HG03139 (cell line): ENCODE measurements around the gene PLP2.
"Not testable (repeated sequence)": the region's sequence is repeated elsewhere in the genome, so short reads cannot be mapped to it uniquely, and the experiment has no call there.

Experiments used
- ATAC-seq: cut with Tn5 transposase; IDR thresholded peaks from one replicate; pipeline ENCODE4 v1.9.1; 2021; ENCODE audit not compliant: unreplicated experiment

The PLP2 gene

DNA sequence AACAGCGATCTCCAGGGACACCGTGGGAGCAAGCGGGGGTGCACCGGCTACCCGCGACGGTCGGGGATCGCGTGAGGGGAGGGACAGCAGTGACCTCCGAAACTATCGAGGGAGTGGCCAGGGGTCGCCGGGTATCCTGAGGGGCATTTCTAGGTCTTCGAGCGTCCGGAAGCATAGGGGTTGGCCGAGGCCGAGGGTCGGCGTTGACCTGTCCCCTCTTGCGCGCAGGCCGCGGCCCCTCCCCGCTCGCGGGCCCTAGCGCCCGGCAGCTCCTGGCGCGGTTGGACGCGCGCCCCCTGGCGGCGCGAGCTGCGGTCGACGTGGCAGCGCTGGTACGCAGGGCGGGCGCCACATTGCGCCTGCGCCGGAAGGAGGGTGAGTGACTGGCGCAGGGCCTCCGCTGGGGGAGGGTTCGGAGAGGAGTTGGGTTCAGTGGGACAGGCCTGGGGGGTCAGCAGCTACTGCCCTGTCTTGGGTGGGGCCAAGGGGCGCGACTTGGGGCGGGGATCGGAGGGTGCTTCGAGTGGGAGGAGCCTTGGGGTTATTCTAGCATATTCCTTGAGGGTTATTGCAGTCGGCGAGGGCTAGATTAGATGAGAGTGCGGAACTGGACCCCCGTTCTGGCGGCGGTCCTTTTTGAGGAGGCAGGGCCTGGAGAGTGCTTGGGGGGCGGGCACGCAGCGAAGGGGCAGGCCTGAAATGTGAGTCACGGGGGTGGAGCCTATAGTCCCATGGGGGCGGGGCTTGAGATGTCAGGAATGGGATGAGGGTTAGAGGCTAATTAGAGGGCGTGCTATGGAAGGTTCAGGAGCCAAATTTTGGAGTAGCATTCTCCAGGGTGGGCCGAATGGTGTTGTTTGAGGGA lies 7.9 kb upstream of the PLP2 start:
- ATAC-seq, result peak; percentile 41

DNA sequence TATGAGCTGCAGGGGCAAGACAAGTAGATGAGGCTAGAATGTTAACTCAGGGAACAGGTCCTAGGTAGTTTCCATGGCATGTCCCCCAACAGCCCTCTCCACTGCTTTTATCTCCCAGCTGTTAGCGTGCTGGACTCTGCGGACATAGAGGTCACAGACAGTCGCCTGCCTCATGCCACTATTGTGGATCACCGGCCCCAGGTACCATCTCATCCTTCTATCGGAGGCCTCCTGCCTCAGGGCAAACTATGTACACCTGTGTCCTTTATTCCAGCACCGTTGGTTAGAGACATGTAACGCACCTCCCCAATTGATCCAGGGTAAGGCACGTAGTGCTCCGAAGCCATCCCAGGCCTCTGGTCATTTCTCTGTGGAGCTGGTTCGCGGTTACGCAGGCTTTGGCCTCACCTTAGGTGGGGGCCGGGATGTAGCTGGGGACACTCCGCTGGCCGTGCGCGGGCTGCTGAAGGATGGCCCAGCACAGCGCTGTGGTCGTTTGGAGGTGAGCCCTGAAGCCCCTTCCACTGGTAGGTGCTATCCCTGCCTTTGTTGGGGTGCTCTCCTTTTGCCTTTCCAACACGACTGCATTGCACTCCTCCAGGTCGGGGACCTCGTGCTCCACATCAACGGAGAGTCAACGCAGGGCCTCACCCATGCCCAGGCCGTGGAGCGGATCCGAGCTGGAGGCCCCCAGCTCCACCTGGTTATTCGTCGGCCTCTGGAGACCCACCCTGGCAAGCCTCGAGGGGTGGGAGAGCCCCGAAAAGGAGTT lies 6.9 kb upstream of the PLP2 start:
- no peak for ATAC-seq

DNA sequence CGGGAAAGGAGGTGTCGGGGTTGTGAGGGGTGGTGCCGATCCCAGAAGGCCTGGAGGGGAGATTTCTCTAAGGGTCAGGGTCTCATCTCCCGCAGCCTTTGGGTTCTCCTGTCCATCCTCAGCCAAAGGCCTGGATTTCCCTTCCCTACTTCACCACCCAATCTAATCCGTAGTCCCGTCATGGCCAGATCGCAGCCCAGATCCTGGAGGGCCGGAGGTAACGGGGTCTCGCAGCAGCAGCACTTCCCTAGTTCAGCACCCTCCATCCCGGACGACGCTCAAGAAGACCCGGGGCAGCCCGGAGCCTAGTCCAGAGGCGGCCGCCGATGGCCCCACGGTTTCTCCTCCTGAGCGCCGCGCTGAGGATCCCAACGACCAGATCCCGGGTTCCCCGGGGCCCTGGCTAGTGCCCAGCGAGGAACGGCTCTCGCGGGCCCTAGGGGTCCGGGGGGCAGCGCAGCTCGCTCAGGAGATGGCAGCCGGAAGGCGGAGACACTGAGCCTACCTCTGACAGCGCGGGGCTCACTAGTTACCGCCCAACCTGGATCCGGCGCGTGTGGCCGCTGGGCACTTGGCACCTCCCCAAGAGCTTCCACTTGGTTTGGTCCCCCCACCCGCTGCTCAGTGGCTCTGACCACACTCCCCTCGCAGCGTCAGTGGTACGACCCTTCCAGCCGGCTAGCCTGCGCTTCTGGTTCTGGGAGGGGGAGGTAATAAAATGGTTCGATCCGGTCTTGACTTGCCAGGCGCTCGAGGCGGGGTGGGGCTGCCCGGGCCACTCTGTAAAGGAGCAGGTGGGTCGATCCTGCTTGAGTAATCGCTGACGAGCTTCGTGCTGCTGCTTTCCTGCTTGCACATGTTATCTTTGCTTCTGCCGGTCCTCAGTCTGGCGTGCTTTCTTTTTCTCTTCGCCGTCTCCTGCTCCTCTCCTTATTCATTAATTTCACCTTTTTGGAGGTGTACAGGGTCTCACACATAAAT lies 5.5 kb upstream of the PLP2 start:
- ATAC-seq, result no peak

DNA sequence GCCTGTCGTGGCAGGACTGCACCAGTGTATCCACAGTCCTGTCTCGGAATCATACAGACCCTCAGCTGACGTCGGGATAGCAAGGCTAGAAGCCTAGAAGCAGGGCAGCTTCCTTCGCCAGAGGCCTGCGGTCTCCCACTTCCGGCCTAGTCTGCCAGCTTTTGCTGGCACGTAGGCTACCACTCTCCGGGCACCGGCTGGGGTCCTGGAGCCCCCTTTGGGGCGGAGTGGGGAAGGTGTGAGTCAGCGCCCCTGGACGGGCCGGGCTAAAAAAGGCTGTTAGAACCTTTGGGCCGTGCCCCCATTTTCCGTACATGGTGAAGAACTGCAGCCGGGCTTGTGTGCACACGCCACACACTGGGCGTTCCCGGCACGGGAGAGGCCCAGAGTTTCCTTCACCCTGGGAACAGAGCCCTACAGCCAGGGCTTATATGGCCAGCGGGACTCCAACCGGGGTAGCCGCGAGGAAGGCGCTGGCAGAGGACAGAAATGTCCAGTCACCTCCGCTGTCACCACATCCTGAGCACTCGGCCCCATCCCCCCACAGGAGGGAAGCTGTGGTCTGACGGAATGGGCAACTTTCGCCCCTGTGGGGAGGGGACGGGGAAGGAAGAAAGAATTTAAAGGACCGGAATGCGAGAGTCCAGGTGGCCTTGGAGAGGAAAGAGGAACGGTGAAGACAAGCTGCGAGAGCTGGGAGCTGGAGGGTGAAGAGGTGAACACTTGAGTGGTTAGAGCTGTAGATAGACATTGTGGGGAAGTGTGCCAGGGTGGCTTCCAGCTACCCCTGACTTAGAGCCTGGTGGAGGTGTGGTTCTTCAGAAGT lies 4.6 kb upstream of the PLP2 start:
- no peak for ATAC-seq

DNA sequence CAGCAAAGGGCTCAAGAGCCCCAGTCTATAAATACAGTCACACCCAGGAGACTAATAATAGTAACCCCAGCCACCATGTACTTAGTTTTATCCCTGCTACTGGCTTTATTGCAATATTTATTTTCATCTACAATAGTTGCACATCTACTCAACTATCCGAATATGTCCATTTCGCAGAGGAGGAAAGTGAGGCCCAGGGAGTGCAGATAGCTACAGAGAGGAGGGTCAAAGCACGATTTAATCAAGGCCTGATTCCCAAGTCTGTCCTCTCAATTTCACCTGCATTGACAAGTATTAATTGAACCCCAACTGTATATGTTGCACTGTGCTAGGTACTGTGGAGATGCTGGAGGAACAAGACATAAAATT lies 4.0 kb upstream of the PLP2 start:
- no peak for ATAC-seq

DNA sequence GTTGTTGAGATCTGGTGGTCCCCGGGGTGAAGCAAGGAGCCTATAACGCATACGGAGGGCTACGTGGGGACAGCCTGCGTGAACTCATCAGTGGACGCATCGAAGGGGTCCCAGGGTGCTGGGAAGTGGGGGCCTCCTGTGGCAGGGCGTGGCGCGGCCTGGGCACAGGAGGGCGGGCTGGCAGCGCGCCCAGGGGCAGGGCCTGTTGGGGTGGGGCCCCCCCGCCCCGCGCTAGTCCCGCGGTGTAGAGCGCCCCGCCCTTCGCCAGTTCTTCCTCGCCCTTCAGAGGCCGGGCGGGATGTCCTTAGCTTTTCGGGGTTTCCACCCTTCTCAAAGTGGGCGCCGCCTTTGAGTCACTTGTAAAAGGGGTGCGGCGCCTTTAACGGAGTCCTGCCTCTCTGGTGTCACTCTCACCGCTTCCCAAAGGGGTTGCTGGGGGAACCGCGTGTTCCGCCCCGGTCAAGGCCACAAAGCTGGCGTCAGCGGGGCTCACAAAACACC lies 632 bp downstream of the PLP2 start:
- ATAC-seq, result peak; percentile 64

DNA sequence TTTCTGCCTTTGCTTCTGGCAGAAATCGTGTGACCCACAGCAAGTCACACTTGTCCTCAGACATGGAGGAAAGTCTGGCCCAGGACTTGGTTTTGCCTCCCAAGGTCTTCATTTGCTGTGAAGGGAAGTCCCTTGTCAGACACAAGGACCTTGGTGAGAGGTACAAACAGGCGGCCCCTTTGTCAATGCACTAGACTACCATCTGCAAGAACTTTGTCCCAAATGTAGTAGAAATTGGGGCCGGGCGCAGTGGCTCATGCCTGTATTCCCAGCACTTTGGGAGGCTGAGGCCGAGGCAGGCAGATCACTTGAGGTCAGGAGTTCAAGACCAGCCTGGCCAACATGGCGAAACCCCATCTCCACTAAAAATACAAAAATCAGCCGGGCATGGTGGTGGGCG lies 1.8 kb downstream of the PLP2 start:
- not testable (repeated sequence) for ATAC-seq

DNA sequence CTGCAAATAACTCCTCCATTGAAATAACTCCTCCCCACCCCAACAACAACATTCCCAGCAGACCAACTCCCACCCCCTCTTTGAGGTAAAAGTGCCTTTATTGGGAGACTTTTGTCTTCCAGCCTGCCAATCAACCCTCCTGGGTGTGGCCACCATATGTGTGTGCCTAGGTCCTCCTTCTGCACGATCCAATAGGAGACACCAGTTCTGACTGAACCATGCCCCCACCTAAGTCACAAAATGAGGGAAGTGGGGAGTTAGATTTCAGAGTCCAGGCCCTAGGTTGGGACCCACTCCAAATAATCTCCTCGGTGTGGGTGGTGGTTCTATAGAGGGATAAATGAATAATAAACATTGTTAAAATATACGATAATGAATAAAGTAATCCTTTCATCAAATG lies 3.0 kb downstream of the PLP2 start:
- no peak for ATAC-seq

DNA sequence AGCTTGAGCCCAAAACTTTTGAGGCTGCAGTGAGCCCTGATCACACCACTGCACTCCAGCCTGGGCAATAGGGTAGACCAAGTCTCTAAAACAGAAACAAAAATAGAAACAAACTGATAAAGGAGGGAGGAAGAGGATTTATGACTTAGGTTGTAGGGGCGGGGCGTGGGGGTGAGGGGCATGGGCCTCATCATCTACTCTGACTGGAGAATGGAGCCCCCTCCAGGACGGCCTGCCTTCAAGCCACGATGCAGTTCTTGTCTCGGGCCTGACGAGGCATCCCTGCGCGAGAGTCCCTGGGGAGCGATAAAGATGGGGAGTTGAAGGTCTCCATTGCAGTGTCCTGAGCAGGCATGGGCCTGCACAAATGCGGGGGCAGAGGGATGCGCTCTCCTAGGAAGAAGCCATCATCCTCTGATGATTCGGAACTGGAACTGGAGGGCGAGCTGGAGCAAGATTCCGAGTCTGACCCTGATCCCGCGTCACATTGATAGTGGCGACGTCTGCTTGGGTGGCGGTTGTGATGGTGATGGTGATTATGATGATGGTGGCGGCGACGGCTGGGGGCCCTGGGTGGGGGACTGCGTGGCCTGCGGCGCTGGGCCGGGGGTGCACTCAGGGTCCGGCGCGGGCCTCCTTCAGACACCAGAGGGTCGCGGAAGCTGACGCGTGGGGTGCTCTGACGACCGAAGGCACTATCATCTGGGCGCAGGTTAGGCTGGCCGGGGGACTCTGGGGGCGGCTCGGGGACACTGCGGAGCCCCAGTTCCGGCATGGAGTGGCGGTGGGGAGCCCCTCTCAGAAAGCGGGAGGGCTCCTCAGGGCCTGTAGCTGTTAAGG lies 4.0 kb downstream of the PLP2 start:
- ATAC-seq, result no peak

DNA sequence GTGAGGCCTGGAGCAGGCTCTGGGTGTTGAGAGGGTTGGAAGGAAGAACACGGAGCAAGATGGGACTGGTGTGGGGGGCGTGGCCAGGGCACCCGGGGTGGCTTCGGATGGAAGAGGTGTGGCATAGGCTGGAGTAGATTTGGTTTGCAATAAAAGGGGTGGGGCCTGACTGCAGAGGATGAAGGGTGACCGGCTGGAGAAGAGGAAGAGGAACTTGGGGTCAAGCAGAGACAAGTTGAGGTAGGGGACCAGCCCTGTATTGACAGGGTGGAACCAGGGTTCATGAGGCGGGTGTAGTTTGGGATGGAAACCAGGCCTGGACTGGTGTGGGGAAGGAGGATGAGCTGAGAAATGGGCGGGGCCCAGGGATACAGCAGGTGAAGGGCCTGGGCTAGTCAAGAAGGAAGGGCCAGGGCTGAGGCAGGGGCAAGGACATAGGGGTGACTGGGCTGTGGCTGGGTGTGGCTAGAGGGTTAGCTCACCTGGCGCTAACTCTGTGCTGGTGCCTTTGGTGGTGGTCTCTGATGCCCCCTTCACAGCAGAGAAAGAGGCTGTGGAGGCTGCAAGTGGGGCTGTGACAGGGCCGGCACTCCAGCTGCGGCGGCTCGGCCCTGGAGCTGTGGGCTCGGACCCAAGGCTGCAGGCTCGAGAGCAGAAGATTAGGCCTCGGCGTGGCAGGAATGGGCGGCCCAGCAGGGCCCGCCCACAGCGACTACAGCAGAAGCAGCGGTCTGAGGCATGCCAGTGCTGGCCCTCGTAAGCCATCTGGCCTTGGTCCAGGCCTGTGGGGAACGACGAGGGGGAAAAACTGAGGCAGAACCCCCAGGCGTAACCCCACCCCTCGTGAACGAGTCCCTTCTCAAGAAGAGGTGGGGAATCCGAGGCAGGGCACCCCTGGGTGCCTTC lies 5.0 kb downstream of the PLP2 start:
- ATAC-seq, result no peak

DNA sequence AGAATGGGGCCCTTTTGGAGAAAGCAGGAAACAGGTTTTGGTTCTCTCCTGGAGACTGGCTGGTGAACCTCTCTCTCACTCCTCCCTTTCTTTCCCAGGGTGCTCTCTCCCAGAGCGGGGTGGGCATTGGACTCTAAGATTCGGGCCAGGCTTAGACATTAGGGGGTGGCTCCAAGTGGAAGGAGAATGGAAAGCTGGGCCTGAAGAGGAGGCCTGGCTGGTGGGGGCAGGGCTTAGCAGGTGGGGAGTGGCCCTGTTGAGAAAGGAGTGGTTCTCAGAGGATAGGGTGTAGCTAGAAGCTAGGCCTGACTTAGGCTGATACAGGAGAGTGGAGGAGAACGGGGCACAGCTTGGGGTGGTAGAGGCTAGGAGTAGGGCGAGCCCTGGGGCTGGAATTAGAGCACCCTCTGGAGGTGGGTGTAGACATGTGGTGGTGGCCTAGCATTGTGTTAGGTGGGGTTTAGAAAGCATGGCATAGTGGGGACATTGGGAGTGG lies 5.7 kb downstream of the PLP2 start:
- no peak for ATAC-seq

DNA sequence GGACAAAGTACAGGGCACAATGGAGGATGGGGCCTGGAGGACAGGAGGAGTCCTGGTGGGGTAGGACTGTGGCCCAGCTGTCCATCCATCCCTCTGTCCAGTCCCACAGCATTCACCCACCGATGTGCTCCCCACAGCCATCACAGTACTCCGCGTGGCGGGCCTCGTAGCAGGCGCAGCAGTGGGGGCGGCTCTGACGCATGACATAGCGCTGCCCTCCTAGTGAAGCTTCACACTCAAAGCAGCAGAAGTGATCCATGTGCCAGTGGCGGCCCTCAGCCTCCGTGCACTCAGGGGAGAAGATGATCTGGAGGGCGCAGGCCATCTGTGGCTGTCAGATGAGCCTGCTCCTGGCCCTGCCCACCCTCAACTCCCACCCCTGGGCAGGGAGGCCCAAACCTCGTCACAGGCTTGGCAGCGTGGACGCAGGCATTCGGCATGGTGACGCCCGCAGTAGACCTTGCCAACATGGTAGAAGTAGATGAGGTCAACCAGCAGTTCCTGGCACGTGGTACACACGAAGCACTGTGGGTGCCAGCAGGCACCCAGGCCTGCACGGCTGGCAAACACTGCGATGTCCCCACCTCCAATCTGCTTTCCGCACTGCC lies 6.3 kb downstream of the PLP2 start:
- ATAC-seq, result no peak

DNA sequence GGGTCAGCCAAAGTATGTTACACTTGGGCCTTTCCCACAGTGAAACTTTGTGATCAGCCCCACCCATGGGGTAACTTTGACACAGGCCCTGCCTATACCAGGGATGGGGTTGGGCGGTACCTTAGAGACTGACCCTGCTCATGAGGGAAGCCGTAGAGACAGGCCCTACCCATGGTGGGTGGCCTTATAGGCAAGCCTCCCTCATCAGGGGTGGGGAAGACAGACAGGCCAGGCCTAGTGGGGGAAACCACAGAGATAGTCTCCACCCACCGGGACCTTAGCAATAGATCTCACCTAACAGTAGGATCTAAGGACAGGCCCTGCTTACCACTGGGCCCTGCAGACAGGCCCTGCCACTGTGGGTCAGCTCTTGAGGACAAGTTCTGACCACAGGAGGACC lies 6.8 kb downstream of the PLP2 start:
- no peak for ATAC-seq

DNA sequence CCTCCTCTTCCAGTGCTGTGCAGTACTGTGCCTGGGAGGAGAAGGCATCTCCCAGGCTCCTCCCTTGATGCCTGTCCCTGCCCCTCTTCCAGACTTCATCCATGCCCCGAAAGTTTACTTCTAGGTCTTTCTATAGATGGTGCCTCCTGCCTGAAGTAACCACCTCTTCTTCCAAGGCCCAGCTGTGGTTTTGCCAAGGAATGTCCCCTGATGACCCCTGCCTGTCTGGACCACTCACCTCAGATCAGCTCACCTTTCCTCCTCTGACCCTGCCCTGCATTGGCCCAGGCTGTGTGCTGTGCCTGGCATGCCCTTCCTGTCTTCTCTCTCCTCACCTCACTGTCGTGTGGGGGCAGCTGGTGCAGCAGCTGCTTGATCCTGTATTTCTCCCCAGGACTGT lies 7.7 kb downstream of the PLP2 start:
- ATAC-seq, result no peak

DNA sequence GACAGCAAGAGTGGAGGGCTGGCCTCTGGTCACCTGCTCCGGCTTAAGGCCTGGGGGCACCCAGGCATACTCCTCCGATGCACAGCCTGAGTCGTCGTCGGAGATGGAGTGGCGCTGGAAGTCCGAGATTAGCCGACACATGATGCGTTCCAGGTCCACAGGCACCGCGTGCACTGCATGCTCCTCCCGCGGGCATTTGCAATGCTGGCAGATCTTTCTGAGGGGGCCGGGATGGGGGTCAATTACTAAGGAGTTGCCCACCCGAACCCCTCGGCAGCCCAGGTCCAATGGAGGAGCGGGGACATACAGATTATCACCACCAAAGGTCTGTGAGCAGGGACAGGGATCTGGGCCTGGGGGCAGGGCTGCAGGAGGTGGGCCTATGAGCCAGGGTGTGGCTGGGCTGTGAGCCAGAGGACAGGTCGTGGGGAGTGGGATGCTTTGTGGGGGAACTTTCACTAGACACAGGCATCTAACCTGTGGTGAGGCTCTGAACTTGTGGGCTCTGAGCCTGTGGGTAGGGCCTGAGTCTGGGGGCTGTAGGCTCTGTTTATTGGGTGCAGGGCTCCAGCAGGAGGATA lies 12.1 kb downstream of the PLP2 start:
- no peak for ATAC-seq

DNA sequence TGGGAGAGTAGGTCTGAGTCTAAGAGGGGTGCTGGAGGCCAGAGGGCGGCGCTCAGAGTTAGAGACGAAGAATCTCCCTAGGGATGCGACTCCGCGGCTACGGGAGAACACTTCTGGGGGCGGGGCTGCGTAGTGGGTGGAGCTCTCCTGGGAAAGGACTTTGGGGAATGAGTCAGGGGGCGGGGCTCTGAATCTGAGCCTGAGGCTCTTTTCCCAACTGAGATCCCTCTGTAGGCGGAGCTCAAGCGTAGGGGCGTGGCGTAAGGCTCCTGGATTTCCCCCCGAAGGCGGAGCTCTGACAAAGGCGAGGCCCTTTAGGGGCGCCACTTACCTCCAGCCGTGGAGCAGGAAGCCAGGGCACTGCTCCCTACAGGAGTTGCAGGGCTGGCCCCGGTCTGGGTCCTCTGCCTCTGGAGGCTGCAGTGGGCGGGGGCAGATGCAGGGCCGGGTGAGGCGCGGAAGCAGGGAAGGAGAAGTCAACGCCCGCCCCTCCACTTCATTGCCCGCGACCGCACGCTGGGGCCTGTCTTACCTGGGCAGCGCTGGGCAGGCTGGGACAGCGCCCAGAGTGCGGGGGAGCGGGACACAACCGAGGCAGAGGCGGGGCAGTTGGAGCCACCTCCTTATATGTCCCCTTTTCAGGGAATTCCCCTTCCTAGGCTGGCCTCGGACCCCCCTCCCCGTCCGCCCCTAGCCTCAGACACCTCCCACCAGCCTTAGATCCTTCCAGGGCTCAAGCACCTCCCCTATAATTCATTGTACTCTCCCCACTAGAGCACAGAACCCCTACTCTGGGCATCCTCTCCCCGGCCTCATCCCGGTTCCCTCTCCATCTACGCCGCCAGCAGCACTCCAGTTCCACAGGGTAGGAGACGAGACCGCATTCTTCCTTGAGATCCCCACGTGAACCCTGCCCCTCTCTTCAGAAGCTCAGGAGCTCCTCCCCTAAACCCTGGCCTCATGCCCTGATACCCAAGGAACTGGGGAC lies 12.9 kb downstream of the PLP2 start:
- ATAC-seq, result peak; percentile 39
